GM13977 (cell line): Measurements from ENCODE around the gene FAR1.
"Not testable (repeated sequence)": the region's sequence is repeated elsewhere in the genome, so short reads cannot be mapped to it uniquely, and the experiment has no call there.

Experiments used
- DNase-seq: peaks from one replicate; pipeline ENCODE4 v3.0.0; 2012; ENCODE audit warnings: low spot score
- in situ Hi-C: fragments of 300-500 bp; cut with MboI; formaldehyde crosslinking; loops from one replicate; pipeline ENCODE4 v1.12.0; 2022; ENCODE audit warnings: low sequenced_read_pairs, low pct_unique_long_range_greater_than_20kb, mixed read lengths, inconsistent platforms; ENCODE audit not compliant: unreplicated experiment
- TF ChIP-seq, protein P1 (sequence below): IDR thresholded peaks from 2 replicates; pipeline ENCODE4 v1.5.1; 2012; ENCODE audit warnings: mild to moderate bottlenecking, control low read depth; ENCODE audit not compliant: insufficient read depth; ENCODE audit errors: extremely low read depth, missing control alignments

Gene FAR1

DNA sequence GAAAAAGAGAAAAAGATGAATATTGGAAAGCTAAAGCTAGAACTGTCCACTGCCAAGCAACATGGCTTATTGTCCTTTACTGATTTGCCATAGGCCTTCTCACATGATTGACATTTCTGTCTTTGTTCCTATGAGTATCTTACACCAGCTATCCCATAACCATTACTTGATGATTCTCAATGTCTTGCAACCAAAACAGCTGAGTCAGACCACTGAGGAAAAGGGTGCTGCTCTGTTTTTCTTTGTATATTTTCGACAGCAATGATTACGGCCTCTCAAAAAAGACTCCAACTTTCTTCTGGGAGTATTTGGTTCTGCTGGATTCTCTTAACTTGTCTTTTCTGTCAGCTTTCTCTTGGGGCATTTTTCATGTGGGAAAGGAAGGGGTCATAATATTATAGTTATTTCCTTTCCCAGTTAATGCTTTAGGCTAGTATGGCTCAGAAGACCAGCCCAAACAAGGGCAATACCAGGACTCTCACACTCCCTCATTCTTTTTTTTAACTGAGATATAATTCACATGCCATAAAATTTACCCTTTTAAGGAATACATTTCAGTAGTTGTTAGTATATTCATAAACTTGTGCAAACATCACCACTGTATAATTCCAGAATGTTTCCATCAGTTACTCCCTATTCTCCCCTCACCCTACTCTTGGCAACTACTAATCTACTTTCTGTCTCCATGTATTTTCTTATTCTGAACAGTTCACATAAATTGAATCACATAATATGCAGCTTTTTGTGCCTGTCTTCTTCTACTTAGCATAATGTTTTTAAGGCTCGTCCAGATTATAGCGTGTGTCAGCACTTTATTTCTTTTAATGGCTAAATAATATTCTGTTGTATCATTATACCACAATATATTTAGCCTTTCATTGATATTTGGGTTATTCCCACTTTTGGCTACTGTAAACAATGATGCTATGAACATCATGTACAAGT is 31.1 kb upstream of the FAR1 start:
- in situ Hi-C loops, result no loop called here
- TF ChIP-seq, protein P1, sequence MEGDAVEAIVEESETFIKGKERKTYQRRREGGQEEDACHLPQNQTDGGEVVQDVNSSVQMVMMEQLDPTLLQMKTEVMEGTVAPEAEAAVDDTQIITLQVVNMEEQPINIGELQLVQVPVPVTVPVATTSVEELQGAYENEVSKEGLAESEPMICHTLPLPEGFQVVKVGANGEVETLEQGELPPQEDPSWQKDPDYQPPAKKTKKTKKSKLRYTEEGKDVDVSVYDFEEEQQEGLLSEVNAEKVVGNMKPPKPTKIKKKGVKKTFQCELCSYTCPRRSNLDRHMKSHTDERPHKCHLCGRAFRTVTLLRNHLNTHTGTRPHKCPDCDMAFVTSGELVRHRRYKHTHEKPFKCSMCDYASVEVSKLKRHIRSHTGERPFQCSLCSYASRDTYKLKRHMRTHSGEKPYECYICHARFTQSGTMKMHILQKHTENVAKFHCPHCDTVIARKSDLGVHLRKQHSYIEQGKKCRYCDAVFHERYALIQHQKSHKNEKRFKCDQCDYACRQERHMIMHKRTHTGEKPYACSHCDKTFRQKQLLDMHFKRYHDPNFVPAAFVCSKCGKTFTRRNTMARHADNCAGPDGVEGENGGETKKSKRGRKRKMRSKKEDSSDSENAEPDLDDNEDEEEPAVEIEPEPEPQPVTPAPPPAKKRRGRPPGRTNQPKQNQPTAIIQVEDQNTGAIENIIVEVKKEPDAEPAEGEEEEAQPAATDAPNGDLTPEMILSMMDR, result no peak
- DNase-seq, result no peak

DNA sequence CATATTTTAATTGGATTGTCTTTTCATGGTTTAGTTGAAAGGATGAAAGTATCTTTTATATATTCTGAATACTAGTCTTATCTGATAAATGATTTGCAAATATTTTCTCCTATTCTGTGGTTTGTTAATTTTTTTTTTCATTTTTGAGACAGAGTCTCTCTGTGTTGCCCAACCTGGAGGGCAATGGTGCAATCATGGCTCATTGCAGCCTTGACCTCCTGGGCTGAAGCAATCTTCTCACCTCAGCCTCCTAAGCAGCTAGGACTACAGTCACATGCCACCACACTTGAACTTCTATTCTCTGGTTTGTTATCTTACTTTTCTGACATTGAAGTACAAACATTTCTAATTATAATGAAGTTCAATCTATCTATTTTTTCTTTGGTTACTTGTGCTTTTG is 30.0 kb upstream of the FAR1 start:
- DNase-seq, result no peak
- in situ Hi-C loops, result no loop called here
- TF ChIP-seq, protein P1, result no peak

DNA sequence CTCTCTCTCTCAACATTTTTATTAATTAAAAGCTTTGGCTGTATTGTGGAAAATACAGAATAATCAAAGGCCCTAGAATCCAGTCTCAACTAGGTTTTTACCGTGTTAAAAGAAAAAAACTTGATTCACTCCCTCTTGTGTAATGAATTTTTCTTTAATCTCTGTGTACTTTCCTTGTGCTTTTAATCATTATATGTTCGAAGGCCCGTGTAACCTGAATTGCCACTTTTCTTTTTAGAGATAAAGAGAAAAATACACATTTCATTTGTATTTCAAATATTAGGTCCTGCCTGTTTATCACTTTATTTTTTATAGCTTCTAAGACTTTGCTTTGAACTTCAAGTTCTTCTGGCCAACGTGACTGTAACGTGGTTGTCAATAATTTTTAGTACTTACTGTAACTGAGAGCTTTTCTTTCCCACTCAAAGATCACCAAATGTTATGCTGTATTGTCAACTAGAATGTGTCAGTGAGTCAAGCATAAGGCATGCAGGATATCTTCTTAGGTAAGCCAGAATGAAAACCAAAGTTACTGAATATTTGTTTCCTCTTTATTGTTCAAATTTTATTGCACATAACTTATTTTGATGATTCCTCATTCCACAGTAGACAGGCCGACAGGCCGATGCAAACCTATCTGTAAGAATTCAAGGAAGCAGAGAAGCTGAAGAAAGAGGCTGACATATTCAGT is 23.3 kb upstream of the FAR1 start:
- in situ Hi-C loops, result no loop called here
- no peak for DNase-seq
- TF ChIP-seq, protein P1, result no peak

DNA sequence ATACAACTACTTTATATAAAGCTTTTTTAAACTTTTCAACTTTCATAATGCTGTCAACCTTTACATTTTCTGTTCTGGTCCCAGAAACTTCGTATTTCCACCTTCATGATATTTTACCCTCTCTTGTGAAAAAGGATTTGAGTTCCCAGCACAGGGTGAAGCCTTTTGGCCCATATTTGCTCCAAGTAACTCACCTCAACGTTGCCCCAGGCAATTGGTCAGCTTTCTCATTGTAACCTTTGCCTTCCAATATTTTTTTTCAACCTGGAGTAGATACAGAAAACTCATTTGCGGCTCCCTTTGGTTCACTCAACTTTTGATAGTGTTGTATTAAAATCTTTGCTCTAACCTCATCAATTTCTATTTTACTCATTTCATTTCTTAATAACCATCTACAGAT is 21.1 kb upstream of the FAR1 start:
- no peak for DNase-seq
- in situ Hi-C loops, result no loop called here
- TF ChIP-seq, protein P1, result no peak

DNA sequence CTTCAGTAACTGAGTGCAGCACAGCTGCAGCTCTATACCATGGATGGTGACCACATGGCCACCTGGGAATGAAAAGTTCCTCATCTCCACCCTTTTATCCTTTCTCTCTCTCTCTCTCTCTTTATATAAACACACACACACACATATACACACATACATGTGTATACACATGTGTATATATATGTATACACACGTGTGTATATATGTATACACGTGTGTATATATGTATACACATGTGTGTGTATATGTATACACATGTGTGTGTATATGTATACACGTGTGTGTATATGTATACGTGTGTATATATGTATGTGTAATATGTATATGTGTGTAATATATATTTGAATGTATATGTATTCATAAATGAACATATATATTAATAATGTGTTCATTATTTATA is 18.8 kb upstream of the FAR1 start:
- no peak for DNase-seq
- TF ChIP-seq, protein P1, result no peak
- in situ Hi-C loops, result no loop called here

DNA sequence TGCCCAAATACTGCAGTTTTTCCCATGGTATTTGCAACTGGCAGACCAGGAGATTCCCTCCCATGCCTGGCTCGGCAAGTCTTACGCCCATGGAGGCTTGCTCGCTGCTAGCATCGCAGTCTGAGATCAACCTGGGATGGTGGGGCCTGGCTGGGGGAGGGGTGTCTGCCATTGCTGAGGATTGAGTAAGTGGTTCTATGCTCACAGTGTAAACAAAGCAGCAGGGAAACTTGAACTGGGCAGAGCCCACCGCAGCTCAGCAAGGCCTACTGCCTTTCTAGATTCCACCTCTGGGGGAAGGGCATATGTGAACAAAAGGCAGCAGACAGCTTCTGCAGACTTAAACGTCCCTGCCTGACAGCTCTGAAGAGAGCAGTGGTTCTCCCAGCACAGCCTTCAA is 17.0 kb upstream of the FAR1 start:
- in situ Hi-C loops, DNase-seq: not testable (repeated sequence)

DNA sequence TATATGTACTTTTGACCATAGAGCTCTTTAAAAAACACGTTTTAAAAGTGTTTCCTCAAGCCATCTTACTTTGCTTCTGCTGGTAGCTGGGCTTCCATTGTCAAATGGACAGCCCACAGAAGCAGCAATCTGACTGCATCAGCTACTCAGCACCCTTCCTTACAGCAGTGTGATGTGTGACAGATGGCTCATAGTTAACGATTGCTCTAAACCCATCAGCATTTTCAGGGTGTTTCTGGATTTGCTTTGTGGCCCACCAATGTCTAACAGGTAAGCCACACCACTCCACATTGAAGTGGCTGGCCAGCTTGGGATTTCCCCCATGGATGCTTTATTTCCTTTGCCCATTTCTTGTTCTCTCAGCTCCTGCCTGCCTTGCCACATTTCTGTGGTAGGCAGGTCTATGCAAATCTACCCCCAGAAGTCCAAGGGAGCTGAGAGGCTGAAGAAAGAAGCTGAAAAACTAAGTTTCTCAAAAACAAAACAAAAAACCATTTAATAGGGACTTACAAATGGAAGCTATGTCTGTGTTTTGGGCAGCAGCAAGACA is 7.3 kb upstream of the FAR1 start:
- DNase-seq, result no peak
- TF ChIP-seq, protein P1, result no peak
- in situ Hi-C loops, result no loop called here
